Measurements from ENCODE around the gene WNT9B. TPM values are rescaled to one million over a fixed set of nuclear protein-coding genes. Genes with fewer than 3 reads are reported as not detected.

The WNT9B gene
- total RNA-seq, 1 donor from 2014 or later, result not detected

DNA sequence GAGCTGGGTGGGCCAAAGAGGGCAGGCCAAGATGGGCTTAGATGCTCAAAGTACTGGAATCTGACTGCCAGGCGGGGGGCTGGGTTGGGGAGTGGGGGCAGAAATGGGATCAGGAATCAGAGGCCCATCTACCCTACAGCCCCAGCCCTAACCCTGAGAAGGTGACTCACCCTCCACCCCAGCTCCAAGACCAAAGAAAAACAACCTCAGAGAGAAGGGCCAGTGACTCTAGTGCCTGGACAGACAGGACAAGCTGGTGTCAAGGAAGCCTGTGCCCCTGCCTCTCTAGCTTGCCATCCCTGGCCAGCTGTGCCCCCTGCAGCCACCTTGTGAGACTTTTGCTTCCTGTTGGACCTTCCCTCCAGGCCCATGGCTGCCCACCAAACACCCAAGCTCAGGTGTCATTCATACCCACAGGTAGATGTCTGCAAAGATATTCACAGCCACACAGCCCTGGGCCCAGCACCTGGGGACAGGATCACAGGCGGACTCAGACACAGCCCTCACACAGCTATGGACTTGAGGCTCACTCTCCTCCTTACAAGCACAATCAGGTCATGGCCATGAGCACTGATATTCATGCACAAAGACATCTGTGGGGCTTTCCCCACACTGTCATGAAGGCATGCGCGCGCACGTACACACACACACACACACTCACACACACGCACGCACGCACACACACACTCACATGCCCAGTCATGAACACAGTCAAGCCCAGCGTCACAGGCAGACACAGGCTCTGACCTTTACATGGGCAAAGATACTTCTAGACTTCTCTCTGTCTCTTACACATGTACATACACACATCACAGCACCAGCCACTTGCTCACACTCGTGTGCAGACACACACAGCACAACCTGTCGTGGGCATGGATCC, 35.7 kb upstream of the WNT9B start:
- Histone ChIP-seq H2AFZ (replicated peaks) (no peak overlapping the region), H3F3A (ENCODE audit: low read depth) (peaks cover 10% of the 10 kb centered on the region), H3K79me2 (ENCODE audit: low read depth) (no peaks in the 10 kb centered on the region), H3K4me2 (no peak overlapping the region), H4K20me1 (ENCODE audit: low read depth) (peaks cover 40% of the 10 kb centered on the region), H3K4me1 (peaks cover 25% of the 10 kb centered on the region), H3K9ac (no peak overlapping the region), H3K27me3 (peaks cover 93% of the 10 kb centered on the region), H3K36me3 (no peaks in the 10 kb centered on the region), H3K9me3 (ENCODE audit: low read depth) (no peaks in the 10 kb centered on the region), H3K27ac (no peak overlapping the region), H3K4me3 (no peak overlapping the region)
- TF ChIP-seq EZH2 (IDR thresholded peaks at IDR 0.05) (no peak), EZH2phosphoT487 (IDR thresholded peaks at IDR 0.05) (no peak)
- TF ChIP-seq, protein P1, sequence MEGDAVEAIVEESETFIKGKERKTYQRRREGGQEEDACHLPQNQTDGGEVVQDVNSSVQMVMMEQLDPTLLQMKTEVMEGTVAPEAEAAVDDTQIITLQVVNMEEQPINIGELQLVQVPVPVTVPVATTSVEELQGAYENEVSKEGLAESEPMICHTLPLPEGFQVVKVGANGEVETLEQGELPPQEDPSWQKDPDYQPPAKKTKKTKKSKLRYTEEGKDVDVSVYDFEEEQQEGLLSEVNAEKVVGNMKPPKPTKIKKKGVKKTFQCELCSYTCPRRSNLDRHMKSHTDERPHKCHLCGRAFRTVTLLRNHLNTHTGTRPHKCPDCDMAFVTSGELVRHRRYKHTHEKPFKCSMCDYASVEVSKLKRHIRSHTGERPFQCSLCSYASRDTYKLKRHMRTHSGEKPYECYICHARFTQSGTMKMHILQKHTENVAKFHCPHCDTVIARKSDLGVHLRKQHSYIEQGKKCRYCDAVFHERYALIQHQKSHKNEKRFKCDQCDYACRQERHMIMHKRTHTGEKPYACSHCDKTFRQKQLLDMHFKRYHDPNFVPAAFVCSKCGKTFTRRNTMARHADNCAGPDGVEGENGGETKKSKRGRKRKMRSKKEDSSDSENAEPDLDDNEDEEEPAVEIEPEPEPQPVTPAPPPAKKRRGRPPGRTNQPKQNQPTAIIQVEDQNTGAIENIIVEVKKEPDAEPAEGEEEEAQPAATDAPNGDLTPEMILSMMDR (IDR thresholded peaks at IDR 0.05), result no peak
- Mint-ChIP-seq H3K27ac (peak overlapping the region; percentile 44), H3K9me3 (no peaks in the 10 kb centered on the region), H3K27me3 (ENCODE audit: insufficient read depth, low read depth) (peaks cover 35% of the 10 kb centered on the region), H3K36me3 (peaks cover 14% of the 10 kb centered on the region), H3K4me1 (peaks cover 70% of the 10 kb centered on the region), H3K4me3 (peak overlapping the region; percentile 94)
- no peak for DNase-seq (ENCODE audit: low spot score)

DNA sequence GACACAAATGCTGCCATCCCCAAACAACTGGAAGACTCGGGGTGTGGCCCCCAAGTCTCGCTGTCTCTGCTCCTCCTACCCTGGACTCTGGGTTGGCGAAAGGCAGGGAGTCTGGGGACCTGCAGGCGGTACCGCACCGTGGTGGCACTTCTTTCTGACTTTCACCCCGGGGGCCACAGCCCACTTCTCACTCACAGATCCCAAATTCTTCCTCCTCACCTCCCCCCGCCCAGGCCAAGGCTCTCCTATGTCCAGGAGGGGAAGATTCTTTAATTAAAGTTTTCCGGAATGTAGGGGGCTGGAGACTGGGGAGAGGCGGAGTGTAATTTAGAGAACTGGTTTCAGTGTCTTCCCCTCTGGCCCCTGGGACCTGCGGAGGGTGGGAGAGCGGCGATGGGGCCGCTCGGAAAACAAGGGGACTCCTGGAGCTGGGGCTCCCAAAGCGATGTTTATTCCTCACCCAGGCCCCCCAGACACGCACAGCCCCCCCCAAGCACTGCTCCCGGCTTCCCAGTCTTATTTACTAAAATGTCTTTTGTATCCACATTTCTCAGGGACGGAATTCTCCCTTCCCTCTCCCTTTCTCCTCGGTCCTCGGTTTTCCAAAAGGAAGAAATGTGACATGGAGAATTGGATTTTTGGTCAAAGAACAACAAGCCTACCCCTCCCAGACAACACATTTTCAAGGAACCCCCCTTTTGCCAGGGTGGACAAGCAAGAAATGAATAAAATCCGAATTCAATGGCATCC, 34.1 kb upstream of the WNT9B start:
- Histone ChIP-seq H3K4me1 (peaks cover 33% of the 10 kb centered on the region), H4K20me1 (ENCODE audit: low read depth) (peaks cover 54% of the 10 kb centered on the region), H3K9ac (no peak overlapping the region), H2AFZ (replicated peaks) (no peak overlapping the region), H3K27me3 (peaks cover 100% of the 10 kb centered on the region), H3F3A (ENCODE audit: low read depth) (peaks cover 19% of the 10 kb centered on the region), H3K27ac (no peak overlapping the region), H3K36me3 (no peaks in the 10 kb centered on the region), H3K79me2 (ENCODE audit: low read depth) (no peaks in the 10 kb centered on the region), H3K4me2 (peak overlapping the region; percentile 56), H3K9me3 (ENCODE audit: low read depth) (no peaks in the 10 kb centered on the region), H3K4me3 (no peak overlapping the region)
- TF ChIP-seq EZH2phosphoT487 (IDR thresholded peaks at IDR 0.05) (no peak), EZH2 (IDR thresholded peaks at IDR 0.05) (peak; percentile 79)
- TF ChIP-seq, protein P1 (IDR thresholded peaks at IDR 0.05), result no peak
- Mint-ChIP-seq H3K36me3 (peaks cover 14% of the 10 kb centered on the region), H3K27me3 (ENCODE audit: insufficient read depth, low read depth) (peaks cover 43% of the 10 kb centered on the region), H3K4me1 (peaks cover 71% of the 10 kb centered on the region), H3K27ac (peak overlapping the region; percentile 98), H3K4me3 (peak overlapping the region; percentile 94), H3K9me3 (no peaks in the 10 kb centered on the region)
- DNase-seq (ENCODE audit: low spot score), result peak; percentile 39

DNA sequence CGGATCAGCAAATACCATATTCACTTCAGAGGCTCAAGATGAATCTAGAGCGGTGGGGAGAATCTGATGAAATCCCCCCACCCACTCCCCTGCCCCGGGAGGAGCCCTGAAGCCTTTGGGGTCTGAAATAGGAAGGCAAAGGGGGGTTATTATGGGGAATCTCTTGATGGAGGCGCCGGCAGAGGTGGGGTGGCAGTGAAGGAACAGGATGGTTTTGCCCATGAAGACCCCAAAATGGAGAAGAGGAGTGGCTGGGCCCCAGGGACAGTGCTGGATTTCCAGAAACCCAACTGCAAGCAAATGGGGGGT, 33.5 kb upstream of the WNT9B start:
- Mint-ChIP-seq H3K4me1 (peaks cover 65% of the 10 kb centered on the region), H3K9me3 (no peaks in the 10 kb centered on the region), H3K4me3 (peak overlapping the region; percentile 94), H3K27ac (peak overlapping the region; percentile 98), H3K36me3 (peaks cover 13% of the 10 kb centered on the region), H3K27me3 (ENCODE audit: insufficient read depth, low read depth) (peaks cover 45% of the 10 kb centered on the region)
- Histone ChIP-seq H3K27ac (no peak overlapping the region), H3K36me3 (no peaks in the 10 kb centered on the region), H3K4me2 (peak overlapping the region; percentile 86), H3K4me3 (no peak overlapping the region), H4K20me1 (ENCODE audit: low read depth) (peaks cover 58% of the 10 kb centered on the region), H3K9ac (no peak overlapping the region), H2AFZ (replicated peaks) (no peak overlapping the region), H3K9me3 (ENCODE audit: low read depth) (no peaks in the 10 kb centered on the region), H3F3A (ENCODE audit: low read depth) (peaks cover 19% of the 10 kb centered on the region), H3K27me3 (peaks cover 100% of the 10 kb centered on the region), H3K4me1 (peaks cover 33% of the 10 kb centered on the region), H3K79me2 (ENCODE audit: low read depth) (no peaks in the 10 kb centered on the region)
- no peak for DNase-seq (ENCODE audit: low spot score)
- TF ChIP-seq, protein P1 (IDR thresholded peaks at IDR 0.05), result no peak
- peak; percentile 61 for TF ChIP-seq EZH2 (IDR thresholded peaks at IDR 0.05)
